Measurements from ENCODE around the gene NDUFS5. TPM values are rescaled to one million over a fixed set of nuclear protein-coding genes. Genes with fewer than 3 reads are reported as not detected.

Gene NDUFS5
- total RNA-seq, 1 donor from 2014 or later: 194 TPM

DNA sequence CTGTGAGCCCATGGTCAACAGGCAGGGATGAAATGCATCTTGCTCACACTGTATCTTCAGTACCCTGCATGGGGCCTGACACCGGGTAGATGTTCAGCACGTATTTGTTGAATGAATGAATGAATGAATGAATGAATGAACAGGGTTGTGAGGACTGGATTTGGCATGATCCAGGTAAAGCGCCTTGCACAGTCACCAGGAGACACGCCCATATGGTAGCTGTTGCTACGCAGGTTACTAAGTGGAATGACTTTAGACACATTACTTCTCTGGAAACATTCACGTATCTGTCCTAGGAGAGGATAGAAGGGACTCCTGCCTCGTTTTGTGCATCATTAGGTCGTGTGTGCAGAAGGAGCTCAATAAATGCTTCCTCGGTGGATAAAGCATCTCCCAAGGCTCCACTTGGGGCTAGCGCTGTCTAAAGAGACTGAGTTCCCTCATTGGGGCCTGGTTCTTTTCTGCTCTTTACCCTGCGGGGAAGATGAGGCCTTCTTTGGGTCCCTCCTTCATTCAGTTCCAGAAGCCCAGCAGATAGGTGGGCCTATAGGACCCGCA lies 54.2 kb downstream of the NDUFS5 start:
- peaks cover 7 to 13% of the 10 kb centered on the region in 2 donors for H3K4me1 ChIP-seq
- peak overlapping the region; percentile 86 to 89 for H3K4me3 ChIP-seq
- no peaks in the 10 kb centered on the region for H3K36me3 ChIP-seq
- TF ChIP-seq, protein P1, sequence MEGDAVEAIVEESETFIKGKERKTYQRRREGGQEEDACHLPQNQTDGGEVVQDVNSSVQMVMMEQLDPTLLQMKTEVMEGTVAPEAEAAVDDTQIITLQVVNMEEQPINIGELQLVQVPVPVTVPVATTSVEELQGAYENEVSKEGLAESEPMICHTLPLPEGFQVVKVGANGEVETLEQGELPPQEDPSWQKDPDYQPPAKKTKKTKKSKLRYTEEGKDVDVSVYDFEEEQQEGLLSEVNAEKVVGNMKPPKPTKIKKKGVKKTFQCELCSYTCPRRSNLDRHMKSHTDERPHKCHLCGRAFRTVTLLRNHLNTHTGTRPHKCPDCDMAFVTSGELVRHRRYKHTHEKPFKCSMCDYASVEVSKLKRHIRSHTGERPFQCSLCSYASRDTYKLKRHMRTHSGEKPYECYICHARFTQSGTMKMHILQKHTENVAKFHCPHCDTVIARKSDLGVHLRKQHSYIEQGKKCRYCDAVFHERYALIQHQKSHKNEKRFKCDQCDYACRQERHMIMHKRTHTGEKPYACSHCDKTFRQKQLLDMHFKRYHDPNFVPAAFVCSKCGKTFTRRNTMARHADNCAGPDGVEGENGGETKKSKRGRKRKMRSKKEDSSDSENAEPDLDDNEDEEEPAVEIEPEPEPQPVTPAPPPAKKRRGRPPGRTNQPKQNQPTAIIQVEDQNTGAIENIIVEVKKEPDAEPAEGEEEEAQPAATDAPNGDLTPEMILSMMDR (IDR thresholded peaks at IDR 0.05): no peak
- no peaks in the 10 kb centered on the region for H3K9me3 ChIP-seq
- intact Hi-C loops (cut with DNase I): no loop called here
- H3K27ac ChIP-seq: no peak overlapping the region
- peaks cover 8% of the 10 kb centered on the region for H3K27me3 ChIP-seq
- no peak for DNase-seq (ENCODE audit: low spot score in 2 of 2)

DNA sequence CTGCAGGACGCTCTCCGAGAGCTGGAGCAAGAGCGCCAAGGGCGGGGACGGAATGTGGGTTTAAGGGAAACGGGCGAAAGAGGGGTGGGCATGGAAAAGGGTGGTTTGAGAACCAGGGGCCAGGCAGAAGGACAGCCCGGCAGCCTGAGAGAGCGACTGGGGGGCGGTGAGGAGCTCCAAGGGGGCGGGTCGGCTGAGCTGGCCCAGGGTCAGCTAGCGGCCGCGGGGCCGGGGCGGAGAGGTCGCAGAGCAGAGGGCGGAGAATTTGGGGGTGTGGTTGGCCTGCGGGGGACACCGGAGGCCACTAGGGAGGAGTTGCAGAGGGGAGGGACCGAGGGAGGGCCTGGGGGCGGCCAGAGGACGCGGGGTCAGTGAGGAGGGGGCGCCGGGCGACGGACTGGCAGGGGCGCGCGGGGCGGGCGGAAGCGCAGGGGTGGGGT lies 54.7 kb downstream of the NDUFS5 start:
- intact Hi-C loops (cut with DNase I): no loop called here
- DNase-seq (ENCODE audit: low spot score in 2 of 2): no peak
- H3K27ac ChIP-seq: no peak overlapping the region

DNA sequence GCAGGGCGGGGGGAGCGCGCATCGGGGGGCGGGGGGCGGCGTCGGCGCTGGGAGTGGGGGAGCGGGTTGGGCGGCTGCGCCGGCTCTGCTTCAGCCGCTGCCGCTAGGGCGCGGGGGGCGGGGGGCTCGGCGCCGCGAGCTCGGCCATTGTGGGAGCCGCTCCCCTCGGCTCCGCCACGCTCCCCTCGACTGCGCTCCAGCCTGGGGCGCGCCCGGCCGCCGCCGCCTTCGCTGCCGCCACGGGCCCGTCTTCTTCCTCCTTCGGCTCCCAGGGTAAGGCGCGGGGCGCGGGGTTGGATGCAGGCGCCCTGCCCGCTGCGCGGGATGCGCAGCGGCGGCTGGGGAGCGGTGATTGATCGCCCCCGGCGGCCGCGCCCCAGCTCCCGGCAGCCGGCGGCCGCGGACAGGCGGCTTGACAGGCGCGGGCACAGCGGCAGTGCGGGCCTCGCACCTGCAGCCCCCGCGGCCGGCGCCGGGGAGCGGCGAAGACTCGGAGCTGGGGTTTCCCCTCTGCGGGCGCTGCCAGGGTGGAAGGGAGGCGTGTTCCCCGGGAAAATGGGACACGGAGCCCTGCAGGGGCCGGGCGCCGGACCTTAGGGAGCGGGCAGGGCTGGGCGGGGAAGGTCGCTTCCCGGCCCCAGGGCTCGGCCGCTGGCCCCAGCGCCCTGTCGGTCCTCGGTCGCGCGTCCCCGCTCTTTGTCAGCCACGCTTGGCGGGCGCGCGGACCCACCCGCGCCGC lies 55.3 kb downstream of the NDUFS5 start:
- TF ChIP-seq, protein P1 (IDR thresholded peaks at IDR 0.05): no peak
- no peak for DNase-seq (ENCODE audit: low spot score in 2 of 2)
- H3K4me1 ChIP-seq: peaks cover 7 to 14% of the 10 kb centered on the region in 2 donors
- no peaks in the 10 kb centered on the region for H3K36me3 ChIP-seq
- H3K27ac ChIP-seq: no peak overlapping the region
- H3K4me3 ChIP-seq: peak overlapping the region; percentile 86 to 89
- intact Hi-C loops (cut with DNase I): no loop called here
- H3K9me3 ChIP-seq: no peaks in the 10 kb centered on the region
- peaks cover 8% of the 10 kb centered on the region for H3K27me3 ChIP-seq

More for the DNA sequence above, 54.7 kb downstream of the NDUFS5 start:
- Histone ChIP-seq H3K36me3 (no peaks in the 10 kb centered on the region), H3K27me3 (peaks cover 8% of the 10 kb centered on the region), H3K4me1 (peaks cover 7 to 13% of the 10 kb centered on the region in 2 donors), H3K4me3 (peak overlapping the region; percentile 86 to 89), H3K9me3 (no peaks in the 10 kb centered on the region)
- TF ChIP-seq, protein P1 (IDR thresholded peaks at IDR 0.05): no peak

DNA sequence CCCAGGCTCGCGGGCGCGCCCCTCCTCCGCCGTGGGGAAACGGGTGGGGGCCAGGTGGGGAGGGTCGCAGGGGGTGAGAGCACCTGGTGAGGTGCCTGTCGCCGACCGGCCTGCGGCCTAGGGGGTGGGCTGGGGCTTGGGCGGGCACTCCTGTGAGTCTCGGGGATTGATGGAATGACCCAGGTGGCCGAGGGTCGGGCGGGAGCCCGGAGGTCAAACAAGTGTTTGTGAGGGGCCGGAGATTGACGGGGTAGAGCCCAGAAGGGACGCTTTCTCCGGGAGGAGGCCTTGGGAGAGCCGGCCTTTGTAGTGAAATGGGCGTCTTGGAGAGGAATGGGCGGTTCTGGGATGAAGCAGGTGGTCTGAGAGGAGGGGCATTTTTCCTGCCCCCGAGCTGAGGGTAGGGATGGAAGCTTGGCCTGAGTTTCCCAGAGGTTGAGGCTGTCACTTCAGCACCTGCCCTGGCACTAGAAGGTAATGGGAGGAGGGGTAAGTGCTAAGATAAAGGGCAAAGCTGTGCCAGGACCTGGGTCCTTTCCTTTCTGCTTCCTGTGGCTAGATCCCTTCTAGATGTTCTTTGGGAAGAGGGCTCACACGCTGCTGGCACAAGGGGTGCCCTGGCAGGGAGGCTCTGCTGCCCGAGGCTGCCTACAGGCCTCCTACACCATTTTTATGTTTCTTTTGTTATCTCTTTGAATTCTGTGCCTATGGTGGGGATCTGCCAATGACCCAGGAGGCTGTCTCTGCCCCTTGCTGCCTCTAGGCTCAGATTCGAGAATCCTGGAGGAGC lies 56.1 kb downstream of the NDUFS5 start:
- TF ChIP-seq, protein P1 (IDR thresholded peaks at IDR 0.05): no peak
- DNase-seq (ENCODE audit: low spot score in 2 of 2): no peak
- H3K27me3 ChIP-seq: peaks cover 8% of the 10 kb centered on the region
- no peaks in the 10 kb centered on the region for H3K9me3 ChIP-seq
- H3K36me3 ChIP-seq: no peaks in the 10 kb centered on the region
- H3K27ac ChIP-seq: no peak overlapping the region
- H3K4me3 ChIP-seq: peak overlapping the region; percentile 86 to 89
- intact Hi-C loops (cut with DNase I): no loop called here
- H3K4me1 ChIP-seq: peaks cover 14 to 18% of the 10 kb centered on the region in 2 donors

DNA sequence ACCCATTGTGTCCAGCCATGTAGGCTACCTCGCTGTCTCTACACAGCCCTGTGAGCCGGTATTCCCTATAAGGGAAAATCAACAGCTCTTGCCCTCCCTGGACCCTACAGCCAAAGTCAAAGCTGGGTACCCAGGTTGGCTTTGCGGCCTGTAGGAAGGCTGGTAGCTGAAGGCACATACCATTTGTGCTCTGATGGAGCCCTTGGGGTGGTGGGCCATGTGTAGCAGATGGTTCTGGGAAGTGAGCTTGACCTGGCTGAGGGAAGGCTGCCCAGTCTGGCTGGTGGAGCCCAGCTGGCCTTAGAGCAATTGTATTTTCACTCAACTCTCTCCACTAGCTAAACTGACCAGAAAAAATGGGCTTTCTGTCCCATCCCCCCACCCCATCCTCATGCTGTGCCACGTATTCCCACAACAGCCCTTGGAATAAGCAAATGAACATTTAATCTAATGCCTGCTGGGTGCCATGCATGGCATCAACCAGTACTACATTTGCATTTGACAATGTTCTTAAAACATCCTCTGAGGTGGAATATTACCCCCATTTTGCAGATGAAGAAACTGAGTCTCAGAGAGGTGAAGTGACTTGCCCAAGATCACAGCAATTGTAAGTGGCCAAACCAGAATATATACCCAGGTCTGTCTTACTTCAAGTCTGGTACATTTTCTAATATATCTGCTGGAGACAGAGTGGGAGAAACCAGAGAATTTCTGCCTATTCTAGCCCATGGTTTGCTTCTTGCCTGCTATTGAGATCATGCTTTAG lies 56.8 kb downstream of the NDUFS5 start:
- DNase-seq (ENCODE audit: low spot score in 2 of 2): no peak
- intact Hi-C loops (cut with DNase I): no loop called here
- H3K27ac ChIP-seq: no peak overlapping the region

More for the DNA sequence above, 56.8 kb downstream of the NDUFS5 start:
- TF ChIP-seq, protein P1 (IDR thresholded peaks at IDR 0.05): no peak
- Histone ChIP-seq H3K9me3 (no peaks in the 10 kb centered on the region), H3K36me3 (no peaks in the 10 kb centered on the region), H3K4me3 (no peak overlapping the region), H3K4me1 (peaks cover 14 to 24% of the 10 kb centered on the region in 2 donors), H3K27me3 (peaks cover 8% of the 10 kb centered on the region)

All from ascending aorta (tissue), 2 donors.